Left ventricle myocardium inferior (tissue), 1 donor: ENCODE results near the gene HSDL1. TPM values are rescaled to one million over a fixed set of nuclear protein-coding genes. Genes with fewer than 3 reads are reported as not detected.

Experiments
- DNase-seq: peaks from one replicate; pipeline ENCODE4 v3.0.0-alpha.2; 2020
- H3K27ac ChIP-seq: fragments of 200-600 bp; replicated peaks from 2 replicates; pipeline ENCODE4 v1.8.0; 2021
- H3K27me3 ChIP-seq: fragments of 200-600 bp; 2 replicates; pipeline ENCODE4 v1.8.0; 2021; ENCODE audit warnings: low read depth
- H3K36me3 ChIP-seq: fragments of 200-600 bp; 2 replicates; pipeline ENCODE4 v1.8.0; 2021
- H3K4me1 ChIP-seq: fragments of 200-600 bp; 2 replicates; pipeline ENCODE4 v1.8.0; 2021
- H3K4me3 ChIP-seq: fragments of 200-600 bp; 2 replicates; pipeline ENCODE4 v1.8.0; 2021; ENCODE audit warnings: mild to moderate bottlenecking, moderate library complexity
- H3K9me3 ChIP-seq: fragments of 200-600 bp; replicated peaks from 2 replicates; pipeline ENCODE4 v1.8.0; 2021
- intact Hi-C: fragments of 100-400 bp; cut with micrococcal nuclease; formaldehyde crosslinking; loops from one replicate; pipeline ENCODE4 v1.11.0; 2022
- total RNA-seq: library from RNA; stranded (reverse); fragmentation: NEBNext Ultra II Directional; extraction: Animal tissue kit (Norgen Biotek cat#: 25700); gene quantifications from one replicate; pipeline ENCODE4 v1.2.1, GENCODE V29; 2021
- TF ChIP-seq, protein P1 (sequence below): fragments of 200-600 bp; IDR thresholded peaks from 2 replicates; pipeline ENCODE4 v1.8.0; 2021; ENCODE audit warnings: antibody characterized with exemption, mild to moderate bottlenecking, borderline replicate concordance
- donor health status: DM: no; HTN: yes; CAD: no; lungs with severe emphysema.

Gene HSDL1
- total RNA-seq, 1 donor from 2014 or later = 23.8 TPM

DNA sequence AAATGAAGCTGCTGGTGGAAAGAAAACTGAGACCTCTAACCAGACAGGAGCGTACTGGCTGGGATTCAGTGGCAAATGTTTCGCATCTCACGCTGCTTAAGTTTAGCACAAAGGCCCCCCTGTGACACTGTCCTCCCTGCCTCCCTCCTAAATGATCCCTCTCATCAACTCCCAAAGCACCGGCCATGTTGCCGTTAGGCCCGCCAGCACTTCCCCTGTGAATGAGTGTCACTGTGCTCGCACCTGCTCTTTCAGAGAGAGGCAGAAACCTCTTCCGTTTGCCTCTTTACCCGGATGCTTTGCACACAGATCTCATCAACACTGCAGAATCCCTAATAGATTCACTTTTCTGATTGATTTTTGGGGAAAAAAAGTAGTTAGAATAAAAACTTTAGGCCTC lies 54.8 kb downstream of the HSDL1 start:
- Histone ChIP-seq H3K9me3 (no peaks in the 10 kb centered on the region), H3K36me3 (peaks cover 91% of the 10 kb centered on the region), H3K27ac (no peak overlapping the region), H3K4me3 (no peak overlapping the region), H3K27me3 (no peaks in the 10 kb centered on the region), H3K4me1 (peaks cover 75% of the 10 kb centered on the region)
- no peak for DNase-seq
- intact Hi-C loops = no loop called here
- TF ChIP-seq, protein P1, sequence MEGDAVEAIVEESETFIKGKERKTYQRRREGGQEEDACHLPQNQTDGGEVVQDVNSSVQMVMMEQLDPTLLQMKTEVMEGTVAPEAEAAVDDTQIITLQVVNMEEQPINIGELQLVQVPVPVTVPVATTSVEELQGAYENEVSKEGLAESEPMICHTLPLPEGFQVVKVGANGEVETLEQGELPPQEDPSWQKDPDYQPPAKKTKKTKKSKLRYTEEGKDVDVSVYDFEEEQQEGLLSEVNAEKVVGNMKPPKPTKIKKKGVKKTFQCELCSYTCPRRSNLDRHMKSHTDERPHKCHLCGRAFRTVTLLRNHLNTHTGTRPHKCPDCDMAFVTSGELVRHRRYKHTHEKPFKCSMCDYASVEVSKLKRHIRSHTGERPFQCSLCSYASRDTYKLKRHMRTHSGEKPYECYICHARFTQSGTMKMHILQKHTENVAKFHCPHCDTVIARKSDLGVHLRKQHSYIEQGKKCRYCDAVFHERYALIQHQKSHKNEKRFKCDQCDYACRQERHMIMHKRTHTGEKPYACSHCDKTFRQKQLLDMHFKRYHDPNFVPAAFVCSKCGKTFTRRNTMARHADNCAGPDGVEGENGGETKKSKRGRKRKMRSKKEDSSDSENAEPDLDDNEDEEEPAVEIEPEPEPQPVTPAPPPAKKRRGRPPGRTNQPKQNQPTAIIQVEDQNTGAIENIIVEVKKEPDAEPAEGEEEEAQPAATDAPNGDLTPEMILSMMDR = no peak

GRCh38 chr16:84088695-84089395 lies 56.1 kb downstream of the HSDL1 start:
- Histone ChIP-seq H3K27ac (peak overlapping the region; percentile 81), H3K9me3 (no peaks in the 10 kb centered on the region), H3K4me1 (peaks cover 78% of the 10 kb centered on the region), H3K27me3 (no peaks in the 10 kb centered on the region), H3K4me3 (no peak overlapping the region), H3K36me3 (peaks cover 86% of the 10 kb centered on the region)
- peak; percentile 69 for DNase-seq
- TF ChIP-seq, protein P1 = peak; percentile 44
- intact Hi-C loops = loop anchor here (10.0 kb wide), 1 partner anchor 96 kb away; the partner anchor contains the start of gene TAF1C

- Histone ChIP-seq H3K4me3 (no peak overlapping the region), H3K9me3 (no peaks in the 10 kb centered on the region), H3K27me3 (no peaks in the 10 kb centered on the region), H3K36me3 (peaks cover 85% of the 10 kb centered on the region), H3K27ac (peak overlapping the region; percentile 81), H3K4me1 (peaks cover 66% of the 10 kb centered on the region)
- TF ChIP-seq, protein P1 = no peak
- intact Hi-C loops = loop anchor here (10.0 kb wide), 1 partner anchor 97 kb away; the partner anchor contains the start of gene TAF1C
- no peak for DNase-seq
These were observed 57.4 kb downstream of the HSDL1 start for GRCh38 chr16:84087466-84088151.

DNA sequence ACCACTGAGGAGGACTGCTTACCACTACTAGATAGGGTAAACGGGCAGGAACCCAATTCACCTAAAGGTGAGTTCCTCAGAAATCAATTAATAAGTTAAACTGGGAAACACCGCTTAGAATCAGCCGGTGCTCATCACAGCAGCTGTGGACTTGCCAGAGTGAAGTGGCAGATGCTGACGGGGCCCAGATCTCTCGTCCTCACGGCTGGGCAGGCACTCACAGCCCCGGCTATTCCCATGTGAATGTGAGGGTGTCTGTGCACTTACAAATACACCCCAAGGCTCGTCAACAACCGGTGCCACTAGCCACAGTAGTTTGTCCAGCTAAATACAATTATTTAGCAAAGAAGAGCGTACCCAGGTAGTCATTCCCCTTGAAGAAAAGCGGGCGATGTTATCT lies 58.0 kb downstream of the HSDL1 start:
- TF ChIP-seq, protein P1 = no peak
- H3K9me3 ChIP-seq = no peaks in the 10 kb centered on the region
- H3K4me3 ChIP-seq = no peak overlapping the region
- H3K4me1 ChIP-seq = peaks cover 60% of the 10 kb centered on the region
- H3K27ac ChIP-seq = peak overlapping the region; percentile 81
- no peaks in the 10 kb centered on the region for H3K27me3 ChIP-seq
- intact Hi-C loops = loop anchor here (10.0 kb wide), 1 partner anchor 98 kb away; the partner anchor contains the start of gene TAF1C
- no peak for DNase-seq
- H3K36me3 ChIP-seq = peaks cover 83% of the 10 kb centered on the region

- Histone ChIP-seq H3K4me1 (peaks cover 56% of the 10 kb centered on the region), H3K4me3 (no peak overlapping the region), H3K27me3 (no peaks in the 10 kb centered on the region), H3K9me3 (no peaks in the 10 kb centered on the region), H3K36me3 (peaks cover 83% of the 10 kb centered on the region), H3K27ac (peak overlapping the region; percentile 81)
- intact Hi-C loops = loop anchor here (10.0 kb wide), 1 partner anchor 98 kb away; the partner anchor contains the start of gene TAF1C
- DNase-seq = peak; percentile 77
- TF ChIP-seq, protein P1 = no peak
These were observed 58.6 kb downstream of the HSDL1 start for GRCh38 chr16:84086341-84086740.
